Activated B cell treated with CpG ODN at 0.5 μM for 24 hours (primary cell): ENCODE results near the gene ZNF584. TPM values are rescaled to one million over a fixed set of nuclear protein-coding genes. Genes with fewer than 3 reads are reported as not detected.
A peak's percentile ranks its signal among the peaks of the same experiment; 100 is the strongest.

Experiments
- ATAC-seq: fragments of 200-7000 bp; cut with Tn5 transposase; one replicate; pipeline ENCODE4 v1.10.0; 2021; ENCODE audit warnings: low read depth, mild to moderate bottlenecking, moderate library complexity
- CTCF ChIA-PET: fragments of 350-600 bp; sonication (Branson Sonifier 250); formaldehyde crosslinking; loops from one replicate; lab custom pipeline; 2021; ENCODE audit warnings: antibody characterized with exemption; lab: Charles Lee
- POLR2A ChIA-PET: fragments of 350-600 bp; sonication (Branson Sonifier 250); formaldehyde crosslinking; loops from one replicate; lab custom pipeline; 2021; ENCODE audit warnings: antibody characterized with exemption; lab: Charles Lee
- DNase-seq: peaks from one replicate; pipeline ENCODE4 v3.0.0; 2022
- H3K27ac Mint-ChIP-seq: one replicate; pipeline ENCODE4 v1.8.0; 2020; ENCODE audit warnings: mixed read lengths
- H3K27me3 Mint-ChIP-seq: one replicate; pipeline ENCODE4 v1.8.0; 2021; ENCODE audit warnings: mixed read lengths
- H3K36me3 Mint-ChIP-seq: one replicate; pipeline ENCODE4 v1.8.0; 2021; ENCODE audit warnings: low read depth, mixed read lengths
- H3K4me1 Mint-ChIP-seq: one replicate; pipeline ENCODE4 v1.8.0; 2021; ENCODE audit warnings: mixed read lengths
- H3K4me3 Mint-ChIP-seq: one replicate; pipeline ENCODE4 v1.8.0; 2020; ENCODE audit warnings: mild to moderate bottlenecking, mixed read lengths
- H3K9me3 Mint-ChIP-seq: one replicate; pipeline ENCODE4 v1.8.0; 2020; ENCODE audit warnings: mixed read lengths
- intact Hi-C: fragments of 100-400 bp; cut with micrococcal nuclease; formaldehyde crosslinking; loops from one replicate; pipeline ENCODE4 v1.15.1; 2024
- total RNA-seq: library from RNA; stranded (reverse); gene quantifications from 2 replicates; pipeline ENCODE4 v1.2.3, GENCODE V29; 2022
- TF ChIP-seq, protein P1 (sequence below): fragments of 200-600 bp; IDR thresholded peaks from one replicate; pipeline ENCODE4 v1.8.0; 2022; ENCODE audit warnings: antibody characterized with exemption, mild to moderate bottlenecking

ZNF584 gene
- total RNA-seq, 1 donor from 2014 or later, result 9.6 TPM

DNA sequence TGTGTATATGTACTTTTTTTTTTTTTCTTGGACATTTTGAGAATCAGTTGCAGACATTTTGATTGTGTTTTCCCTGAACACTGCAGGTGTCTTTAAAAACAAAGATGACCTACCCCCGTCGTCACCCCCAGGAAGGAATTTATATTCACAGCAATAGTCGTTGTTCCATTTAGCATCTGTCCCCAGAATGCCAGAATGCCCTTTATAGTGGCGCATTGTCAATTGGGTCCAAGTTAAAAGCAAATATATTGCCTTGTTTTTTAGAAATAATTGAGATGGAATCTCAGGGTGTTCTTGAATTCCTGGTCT, 14.8 kb upstream of the ZNF584 start:
- Mint-ChIP-seq H3K27ac (no peak overlapping the region), H3K27me3 (peaks cover 4% of the 10 kb centered on the region), H3K36me3 (peaks cover 61% of the 10 kb centered on the region), H3K9me3 (no peaks in the 10 kb centered on the region), H3K4me3 (no peak overlapping the region), H3K4me1 (peaks cover 21% of the 10 kb centered on the region)
- no peak for ATAC-seq
- DNase-seq, result no peak
- ChIA-PET CTCF (no interaction called here), POLR2A (no interaction called here)
- TF ChIP-seq, protein P1, sequence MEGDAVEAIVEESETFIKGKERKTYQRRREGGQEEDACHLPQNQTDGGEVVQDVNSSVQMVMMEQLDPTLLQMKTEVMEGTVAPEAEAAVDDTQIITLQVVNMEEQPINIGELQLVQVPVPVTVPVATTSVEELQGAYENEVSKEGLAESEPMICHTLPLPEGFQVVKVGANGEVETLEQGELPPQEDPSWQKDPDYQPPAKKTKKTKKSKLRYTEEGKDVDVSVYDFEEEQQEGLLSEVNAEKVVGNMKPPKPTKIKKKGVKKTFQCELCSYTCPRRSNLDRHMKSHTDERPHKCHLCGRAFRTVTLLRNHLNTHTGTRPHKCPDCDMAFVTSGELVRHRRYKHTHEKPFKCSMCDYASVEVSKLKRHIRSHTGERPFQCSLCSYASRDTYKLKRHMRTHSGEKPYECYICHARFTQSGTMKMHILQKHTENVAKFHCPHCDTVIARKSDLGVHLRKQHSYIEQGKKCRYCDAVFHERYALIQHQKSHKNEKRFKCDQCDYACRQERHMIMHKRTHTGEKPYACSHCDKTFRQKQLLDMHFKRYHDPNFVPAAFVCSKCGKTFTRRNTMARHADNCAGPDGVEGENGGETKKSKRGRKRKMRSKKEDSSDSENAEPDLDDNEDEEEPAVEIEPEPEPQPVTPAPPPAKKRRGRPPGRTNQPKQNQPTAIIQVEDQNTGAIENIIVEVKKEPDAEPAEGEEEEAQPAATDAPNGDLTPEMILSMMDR, result no peak
- intact Hi-C loops, result no loop called here

DNA sequence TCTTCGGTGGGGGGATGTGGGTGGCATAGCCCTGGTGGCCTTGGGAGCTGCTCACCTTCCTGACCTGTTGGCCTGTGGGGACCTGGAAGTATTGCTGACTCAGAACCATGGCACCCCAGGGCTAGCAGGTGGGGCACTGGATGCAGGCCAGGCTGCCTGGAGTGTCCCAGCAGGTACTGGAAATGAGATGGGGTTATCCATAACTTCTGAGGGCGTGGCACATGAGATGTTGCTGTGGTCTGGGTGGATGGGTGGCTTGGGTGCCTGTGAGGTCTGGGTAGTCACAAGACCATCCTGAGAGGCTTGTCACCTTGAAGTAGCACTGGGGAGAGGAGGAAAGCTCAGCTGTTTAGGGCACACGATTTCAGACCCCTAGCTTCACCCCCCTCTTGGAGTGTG, 13.6 kb upstream of the ZNF584 start:
- POLR2A ChIA-PET, result interaction anchor here (0.7 kb wide), 1 partner anchor 180 kb away, joined by 3 read pairs; no protein-coding TSS in a partner anchor
- Mint-ChIP-seq H3K9me3 (no peaks in the 10 kb centered on the region), H3K4me3 (no peak overlapping the region)

DNA sequence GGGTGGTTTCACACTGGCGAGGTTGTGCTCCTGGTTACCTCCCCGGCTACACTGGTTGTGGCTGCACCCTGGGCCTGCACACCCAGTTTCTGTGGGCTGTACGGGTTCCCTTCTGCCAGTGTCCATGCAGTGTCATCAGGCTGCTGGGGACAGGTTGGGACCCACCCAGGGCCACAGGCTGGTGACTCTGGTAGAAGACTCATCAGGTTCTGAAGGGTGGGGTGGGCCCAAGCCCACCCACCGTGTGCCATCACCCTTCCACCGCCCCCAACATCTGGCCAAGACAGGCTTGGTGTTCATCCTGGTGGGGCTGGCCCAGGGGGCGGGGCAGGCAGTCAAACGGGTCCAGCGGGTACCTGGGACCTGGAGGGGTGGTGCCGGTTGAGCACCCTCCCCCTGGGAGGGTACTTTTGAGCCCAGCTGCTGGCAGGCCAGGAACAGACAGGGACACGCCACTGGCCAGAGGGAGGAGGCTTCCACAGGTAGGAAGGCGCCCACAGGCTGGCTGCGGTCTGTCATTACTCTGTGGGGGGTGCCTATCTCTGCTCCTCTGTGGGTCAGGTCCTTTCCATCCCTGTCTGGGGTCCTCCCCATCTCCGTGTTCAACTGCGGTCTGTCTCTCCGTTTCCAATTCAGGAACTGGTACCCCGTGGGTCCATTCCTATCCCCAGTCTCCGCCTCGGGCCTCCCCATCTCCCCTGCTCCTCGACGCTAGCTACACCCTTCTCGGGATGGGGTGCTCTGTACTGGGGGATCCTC, 13.1 kb upstream of the ZNF584 start, which contains the start of gene RNF225:
RNF225 (plus strand) TSS at position 437 of the 759 bp plus-strand sequence. CDS start 434 bp downstream, outside the sequence.
- Mint-ChIP-seq H3K4me1 (peaks cover 15% of the 10 kb centered on the region), H3K27ac (no peak within 1 kb of the TSS), H3K36me3 (peaks cover 47% of the 10 kb centered on the region), H3K4me3 (no peak within 1 kb of the TSS), H3K9me3 (no peaks in the 10 kb centered on the region), H3K27me3 (peaks cover 4% of the 10 kb centered on the region)
- DNase-seq (no peak), ATAC-seq (peak; percentile 26)
- TF ChIP-seq, protein P1, result no peak
- intact Hi-C loops, result no loop called here
- CTCF ChIA-PET, result no interaction called here
- POLR2A ChIA-PET, result interaction anchor here (1.3 kb wide), 1 partner anchor 8 kb away, joined by 3 read pairs; the partner anchor contains the start of gene RPS5

More for the DNA sequence above, 13.6 kb upstream of the ZNF584 start:
- intact Hi-C loops, result no loop called here
- Mint-ChIP-seq H3K27ac (no peak overlapping the region), H3K36me3 (peaks cover 52% of the 10 kb centered on the region), H3K4me1 (peaks cover 15% of the 10 kb centered on the region), H3K27me3 (peaks cover 4% of the 10 kb centered on the region)
- no peak for ATAC-seq
- TF ChIP-seq, protein P1, result no peak
- no peak for DNase-seq
- CTCF ChIA-PET, result no interaction called here

DNA sequence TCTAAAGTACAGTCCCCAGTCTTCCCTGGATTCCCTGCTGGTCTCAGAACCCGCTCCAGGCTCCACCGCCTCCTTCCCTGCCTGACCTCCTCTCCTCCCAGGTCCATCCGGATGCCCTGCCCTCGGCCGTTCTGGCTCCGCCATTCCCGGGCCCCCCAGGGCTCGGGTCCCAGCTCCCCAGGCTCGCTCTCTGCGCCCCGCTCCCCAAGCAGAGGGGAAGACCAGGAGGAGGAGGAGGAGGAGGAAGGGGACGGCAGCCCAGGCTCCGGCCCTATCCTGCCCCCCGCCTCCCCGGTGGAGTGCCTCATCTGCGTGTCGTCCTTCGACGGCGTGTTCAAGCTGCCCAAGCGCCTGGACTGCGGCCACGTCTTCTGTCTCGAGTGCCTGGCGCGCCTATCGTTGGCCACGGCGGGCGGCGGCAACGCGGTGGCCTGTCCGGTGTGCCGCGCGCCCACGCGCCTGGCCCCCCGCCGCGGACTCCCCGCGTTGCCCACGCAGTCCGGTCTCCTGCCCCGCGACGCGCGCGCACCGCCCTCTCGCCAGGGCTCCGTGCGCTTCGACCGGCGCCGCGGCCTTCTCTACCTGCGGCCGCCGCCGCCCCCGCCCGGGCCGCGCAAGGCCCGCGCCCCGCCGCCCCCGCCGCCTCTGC, 12.3 kb upstream of the ZNF584 start:
- no peak overlapping the region for H3K4me3 Mint-ChIP-seq
- TF ChIP-seq, protein P1, result no peak
- peaks cover 6% of the 10 kb centered on the region for H3K27me3 Mint-ChIP-seq
- no peaks in the 10 kb centered on the region for H3K9me3 Mint-ChIP-seq
- DNase-seq (no peak), ATAC-seq (no peak)
- intact Hi-C loops, result no loop called here
- H3K36me3 Mint-ChIP-seq, result peaks cover 40% of the 10 kb centered on the region
- H3K27ac Mint-ChIP-seq, result no peak overlapping the region
- ChIA-PET POLR2A (interaction anchor here (1.3 kb wide), 1 partner anchor 9 kb away, joined by 3 read pairs; the partner anchor contains the start of gene RPS5), CTCF (no interaction called here)
- peaks cover 15% of the 10 kb centered on the region for H3K4me1 Mint-ChIP-seq
